Measurements from ENCODE around the gene KRTAP9-3.

The KRTAP9-3 gene

GRCh38 chr17:41278176-41278955 lies 46.1 kb downstream of the KRTAP9-3 start:
- H3K4me1 ChIP-seq (ENCODE audit: insufficient read depth, low read length), result no peaks in the 10 kb centered on the region
- H3K4me2 ChIP-seq (ENCODE audit: insufficient read depth, low read length), result no peak overlapping the region
- ATAC-seq (ENCODE audit: insufficient read depth, low read depth) (no peak), DNase-seq (no peak)
- no peaks in the 10 kb centered on the region for H3K79me2 ChIP-seq (ENCODE audit: insufficient read depth, low read length)
- no peak overlapping the region for H3K27ac ChIP-seq (ENCODE audit: low read length)
- TF ChIP-seq EZH2 (IDR thresholded peaks at IDR 0.05; ENCODE audit: borderline replicate concordance, low read depth, low read length, severe bottlenecking) (no peak), CTCF (IDR thresholded peaks at IDR 0.05; ENCODE audit: borderline replicate concordance, extremely low read depth, low read length, poor library complexity, severe bottlenecking) (no peak)
- H2AFZ ChIP-seq (ENCODE audit: low read depth, low read length), result no peak overlapping the region
- no peaks in the 10 kb centered on the region for H3K36me3 ChIP-seq (ENCODE audit: insufficient read depth, low read length)
- H3K27me3 ChIP-seq (ENCODE audit: insufficient read depth, low read length, poor library complexity), result peaks cover 9% of the 10 kb centered on the region
- H3K9ac ChIP-seq (ENCODE audit: low read depth, low read length), result no peak overlapping the region
- H3K4me3 ChIP-seq (ENCODE audit: low read depth in 1 of 2, low read length in 2 of 2), result no peak overlapping the region
- peaks cover 3% of the 10 kb centered on the region; the same call in 1 of the 2 replicates for H4K20me1 ChIP-seq (ENCODE audit: insufficient read depth, low read length)
- no peaks in the 10 kb centered on the region for H3K9me3 ChIP-seq (ENCODE audit: insufficient read depth, low read length, severe bottlenecking)
